Measurements from ENCODE around the gene EHMT1.
"Not testable (repeated sequence)": the region's sequence is repeated elsewhere in the genome, so short reads cannot be mapped to it uniquely, and the experiment has no call there.

The EHMT1 gene

DNA sequence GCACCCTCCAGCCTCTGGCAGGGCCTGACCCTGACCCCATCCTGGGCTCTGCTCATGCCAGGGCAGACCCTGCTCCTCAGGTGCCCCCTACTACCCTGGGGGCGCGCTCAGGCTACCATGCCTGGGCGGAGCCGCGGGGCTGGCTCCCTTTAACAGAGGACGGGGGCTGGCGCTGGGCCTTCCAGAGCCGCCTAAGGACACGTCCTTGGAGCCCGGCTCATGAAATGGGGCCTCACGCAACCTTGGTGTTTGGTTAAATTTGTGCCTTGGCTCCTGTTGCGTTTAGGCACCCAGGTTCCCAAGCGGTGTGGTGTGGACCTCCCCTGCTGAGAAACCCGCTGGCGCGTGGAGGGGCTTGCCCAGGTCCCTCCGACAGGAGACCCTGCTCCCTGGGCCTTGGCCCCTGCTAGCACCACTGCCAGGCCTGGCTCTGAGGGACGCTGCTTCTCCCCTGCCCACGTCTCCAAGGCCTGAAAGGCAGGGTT lies 3.4 kb upstream of the EHMT1 start:
- no peak for DNase-seq

- peak; percentile 47 for DNase-seq
Measured at GRCh38 chr9:137619240-137620047, 639 bp downstream of the EHMT1 start.

DNA sequence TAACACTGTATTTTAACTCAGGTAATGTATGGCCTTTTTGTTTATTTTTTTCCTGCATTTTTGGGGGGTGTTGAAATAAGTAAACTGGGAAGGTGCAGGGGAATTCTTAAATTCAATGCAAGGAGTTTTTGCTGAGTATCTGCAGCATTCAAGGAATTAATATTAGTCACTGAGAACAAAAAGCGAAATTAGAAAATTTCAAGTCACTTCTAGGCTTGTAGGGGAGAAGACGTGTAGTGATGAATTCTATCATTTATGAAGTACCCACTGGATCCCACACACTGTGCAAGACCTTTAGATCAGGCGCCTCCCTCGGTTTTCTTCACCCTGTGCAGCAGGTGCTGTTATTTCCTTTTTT lies 1.2 kb downstream of the EHMT1 start:
- no peak for DNase-seq

GRCh38 chr9:137620581-137620980 lies 1.8 kb downstream of the EHMT1 start:
- no peak for DNase-seq

DNA sequence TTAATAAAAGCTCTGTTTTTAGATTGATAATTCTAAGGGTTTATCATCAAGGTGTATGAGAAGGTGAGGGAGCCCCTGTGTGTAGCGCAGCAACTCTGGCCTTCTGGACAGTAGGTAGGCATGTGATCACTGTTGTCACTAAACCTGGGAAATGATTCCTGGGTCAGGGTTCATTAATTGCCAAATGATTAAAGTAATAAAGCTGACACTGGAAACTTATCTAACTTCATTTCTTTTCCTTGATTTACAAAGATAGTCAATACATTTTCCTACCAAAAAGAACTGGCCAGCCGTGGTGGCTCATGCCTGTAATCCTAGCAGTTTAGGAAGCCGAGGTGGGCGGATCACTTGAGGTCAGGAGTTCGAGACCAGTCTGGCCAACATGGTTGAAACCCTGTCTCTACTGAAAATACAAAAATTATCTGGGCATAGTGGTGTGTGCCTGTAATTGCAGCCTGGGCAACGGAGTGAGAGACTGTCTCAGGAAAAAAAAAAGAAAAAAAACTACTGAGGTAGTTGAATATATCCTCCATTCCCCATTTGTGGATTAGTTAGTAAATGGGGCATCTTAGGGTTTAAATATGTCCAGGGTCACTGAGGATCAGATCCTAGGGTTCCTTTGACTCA lies 2.4 kb downstream of the EHMT1 start:
- DNase-seq = peak; percentile 43

GRCh38 chr9:137622211-137622610 lies 3.4 kb downstream of the EHMT1 start:
- DNase-seq = not testable (repeated sequence)

GRCh38 chr9:137626464-137626863 lies 7.7 kb downstream of the EHMT1 start:
- DNase-seq = no peak

DNA sequence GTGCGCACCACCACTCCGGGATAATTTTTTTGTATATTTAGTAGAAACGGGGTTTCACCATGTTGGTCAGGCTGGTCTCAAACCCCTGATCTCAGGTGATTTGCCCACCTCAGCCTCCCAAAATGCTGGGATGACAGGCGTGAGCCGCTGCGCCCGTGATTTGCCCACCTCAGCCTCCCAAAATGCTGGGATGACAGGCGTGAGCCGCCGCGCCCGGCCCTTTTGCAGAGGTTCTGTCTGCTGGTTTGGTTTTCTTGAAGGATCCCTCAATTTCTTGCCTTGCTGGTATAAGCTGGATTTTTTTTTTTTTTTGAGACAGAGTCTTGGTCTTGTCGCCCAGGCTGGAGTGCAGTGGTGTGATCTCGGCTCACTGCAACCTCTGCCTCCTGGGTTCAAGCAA lies 8.6 kb downstream of the EHMT1 start:
- DNase-seq = not testable (repeated sequence)

- DNase-seq = no peak
Measured at GRCh38 chr9:137630126-137630525, 11.3 kb downstream of the EHMT1 start.

- no peak for DNase-seq
Measured at GRCh38 chr9:137630679-137631078, 11.9 kb downstream of the EHMT1 start.

DNA sequence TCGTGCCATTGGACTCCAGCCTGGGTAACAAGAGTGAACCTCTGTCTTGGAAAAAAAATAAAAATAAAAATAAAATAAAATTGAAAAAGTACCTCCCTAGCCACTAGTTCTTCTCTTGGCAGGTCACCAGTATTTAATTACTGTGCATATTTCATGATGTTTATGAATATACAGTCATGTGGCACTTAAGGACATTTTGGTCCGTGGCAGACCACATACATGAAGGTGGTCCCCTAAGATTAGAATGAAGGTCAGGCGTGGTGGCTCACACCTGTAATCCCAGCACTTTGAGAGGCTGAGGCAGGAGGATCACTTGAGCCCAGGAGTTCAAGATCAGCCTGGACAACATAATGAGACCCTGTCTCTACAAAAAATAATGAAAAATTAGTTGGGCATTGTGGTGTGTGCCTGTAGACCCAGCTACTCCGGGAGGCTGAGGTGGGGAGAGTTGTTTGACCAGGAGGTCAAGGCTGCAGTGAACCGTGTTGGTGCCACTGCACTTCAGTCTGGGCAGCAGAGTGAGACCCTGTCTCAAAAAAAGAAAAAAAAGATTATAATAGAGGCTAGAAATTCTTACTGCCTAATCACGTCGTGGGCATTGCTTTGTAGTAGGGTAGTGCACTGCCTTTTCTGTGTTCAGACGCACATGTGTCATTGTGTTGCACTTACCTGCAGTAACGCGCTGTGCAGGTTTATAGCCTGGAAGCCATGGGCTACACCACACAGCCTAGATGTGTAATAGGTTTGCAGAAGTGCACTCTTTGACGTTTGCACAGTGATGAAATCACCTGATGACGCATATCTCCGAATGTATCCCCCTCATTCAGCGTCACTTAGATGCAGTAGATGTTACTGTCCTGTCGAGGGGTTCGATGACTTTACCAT lies 12.8 kb downstream of the EHMT1 start:
- no peak for DNase-seq

DNA sequence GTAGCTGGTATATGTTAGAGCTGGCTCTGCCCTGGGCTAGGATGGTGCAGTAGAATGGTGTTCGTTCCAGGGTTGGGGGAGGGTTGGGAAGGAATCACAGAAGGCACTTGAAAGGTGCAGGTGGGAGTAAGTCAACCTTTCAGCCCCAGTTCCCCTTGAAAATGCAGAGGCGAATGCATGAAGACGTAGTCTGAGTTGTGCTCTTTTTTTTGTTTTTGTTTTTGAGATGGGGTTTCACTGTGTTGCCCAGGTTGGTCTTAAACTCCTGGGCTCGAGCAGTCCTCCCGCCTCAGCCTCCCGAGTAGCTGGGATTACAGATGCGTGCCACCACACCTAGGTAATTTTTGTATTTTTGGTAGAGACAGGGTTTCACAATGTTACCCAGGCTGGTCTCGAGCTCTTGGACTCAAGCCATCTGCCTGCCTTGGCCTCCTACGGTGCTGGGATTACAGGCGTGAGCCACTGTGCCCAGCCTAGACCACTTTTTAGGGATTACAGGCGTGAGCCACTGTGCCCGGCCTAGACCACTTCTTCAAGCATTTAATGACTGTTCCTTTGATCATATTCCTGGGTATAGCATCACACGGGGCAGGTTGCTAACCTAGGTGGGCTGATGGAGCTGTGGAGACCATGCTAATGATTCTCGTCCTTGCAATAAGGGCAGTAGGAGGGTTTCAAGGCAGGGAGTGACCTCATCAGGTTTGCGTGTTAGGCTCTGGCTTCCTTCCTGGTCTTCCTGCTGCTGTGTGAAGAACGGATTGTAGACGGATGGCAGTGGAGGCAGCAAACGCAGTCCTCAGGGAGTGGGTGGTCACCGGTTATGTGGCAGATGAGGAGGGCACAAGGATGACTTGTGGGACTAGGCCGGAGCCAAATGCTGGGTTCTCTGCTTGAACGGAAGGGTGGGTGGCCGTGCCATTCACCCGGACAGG lies 13.7 kb downstream of the EHMT1 start:
- no peak for DNase-seq

- no peak for DNase-seq
Measured at GRCh38 chr9:137634016-137634415, 15.2 kb downstream of the EHMT1 start.

DNA sequence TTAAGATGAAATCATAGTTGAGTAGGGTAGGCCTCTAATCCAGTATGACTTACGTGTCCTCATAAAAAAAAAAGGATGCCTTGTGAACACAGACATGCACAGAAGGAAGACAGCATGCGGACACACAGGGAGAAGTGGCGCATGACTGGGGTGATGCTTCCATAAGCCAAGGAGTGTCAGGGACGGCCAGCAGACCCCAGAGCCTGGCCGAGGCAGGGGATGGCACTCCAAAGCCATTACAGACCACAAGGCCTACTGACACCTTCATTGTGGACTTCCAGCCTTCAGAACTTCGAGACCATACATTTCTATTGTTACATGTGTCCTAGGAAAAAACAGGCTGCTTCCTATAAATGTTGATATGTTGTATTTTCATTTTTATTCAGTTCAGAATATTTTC lies 19.9 kb downstream of the EHMT1 start:
- no peak for DNase-seq

DNA sequence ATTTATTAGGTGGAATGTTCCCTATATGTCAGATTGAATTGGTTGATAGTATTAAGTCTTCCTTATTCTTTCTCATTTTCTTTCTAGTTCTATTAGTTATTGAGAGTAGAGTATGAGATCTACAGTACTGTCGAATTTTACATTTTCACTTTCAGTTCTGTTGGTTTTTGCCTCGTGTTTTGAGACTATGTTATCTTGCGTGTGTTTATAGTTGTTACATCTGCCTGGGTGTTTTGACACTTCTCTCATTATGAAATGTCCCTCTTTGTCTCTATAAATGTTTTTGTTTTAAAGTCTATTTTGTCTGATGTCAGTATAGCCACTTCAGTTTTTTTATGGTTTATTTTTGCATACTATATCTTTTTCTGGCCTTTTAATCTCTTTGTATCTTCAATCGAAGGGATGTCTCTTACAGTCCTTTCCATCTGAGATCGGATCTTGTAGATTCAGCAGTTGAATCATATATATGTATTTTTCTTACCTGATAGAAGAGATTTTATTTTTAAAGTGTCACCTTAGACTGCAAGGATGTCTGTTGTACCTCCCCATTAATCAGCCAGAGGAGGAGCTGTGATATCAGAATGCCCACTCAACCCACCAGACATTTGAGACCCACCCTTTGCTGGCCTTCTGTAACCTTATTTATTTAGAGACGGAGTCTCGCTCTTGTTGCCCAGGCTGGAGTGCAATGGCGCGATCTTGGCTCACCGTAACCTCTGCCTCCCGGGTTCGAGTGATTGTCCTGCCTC lies 20.7 kb downstream of the EHMT1 start:
- DNase-seq = peak; percentile 52

- no peak for DNase-seq
Measured at GRCh38 chr9:137640862-137641261, 22.1 kb downstream of the EHMT1 start.

DNA sequence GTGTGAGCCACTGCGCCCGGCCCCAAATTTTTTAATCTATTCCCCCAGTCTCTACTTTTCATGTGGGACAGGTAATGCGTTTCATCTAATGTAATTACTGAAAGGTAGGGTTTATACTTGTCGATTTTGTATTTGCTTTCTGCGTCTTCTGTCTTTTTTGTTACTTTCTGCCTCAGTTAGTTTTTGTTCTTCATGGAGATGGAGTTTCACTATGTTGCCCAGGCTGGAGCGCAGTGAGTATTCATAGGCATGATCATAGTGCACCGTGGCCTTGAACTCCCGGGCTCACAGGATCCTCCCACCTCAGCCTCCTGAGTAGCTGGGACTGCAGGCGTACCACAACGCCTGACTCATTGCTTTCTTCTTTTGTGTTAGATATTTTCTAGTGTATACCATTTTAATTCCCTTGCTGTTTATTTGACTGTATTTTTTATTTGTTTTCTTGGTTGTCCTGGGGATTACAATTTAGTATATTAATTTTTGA lies 23.4 kb downstream of the EHMT1 start:
- no peak for DNase-seq

DNA sequence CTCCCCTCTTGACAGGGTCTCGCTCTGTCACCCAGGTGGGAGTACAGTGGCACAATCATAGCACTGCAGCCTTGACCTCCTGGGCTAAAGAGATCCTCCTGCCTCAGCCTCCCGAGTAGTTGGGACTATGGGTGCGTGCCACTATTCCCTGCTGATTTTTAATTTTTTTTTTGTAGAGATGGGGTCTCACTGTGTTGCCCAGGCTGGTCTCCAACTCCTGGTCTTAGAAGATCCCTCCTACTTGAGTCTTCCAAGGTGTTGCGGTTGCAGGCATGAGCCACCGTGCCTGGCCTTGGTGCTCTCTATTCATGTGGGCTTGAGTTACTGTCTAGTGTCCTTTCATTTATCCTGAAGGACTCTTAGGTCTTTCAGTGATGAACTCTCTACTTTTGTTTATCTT lies 24.1 kb downstream of the EHMT1 start:
- no peak for DNase-seq

DNA sequence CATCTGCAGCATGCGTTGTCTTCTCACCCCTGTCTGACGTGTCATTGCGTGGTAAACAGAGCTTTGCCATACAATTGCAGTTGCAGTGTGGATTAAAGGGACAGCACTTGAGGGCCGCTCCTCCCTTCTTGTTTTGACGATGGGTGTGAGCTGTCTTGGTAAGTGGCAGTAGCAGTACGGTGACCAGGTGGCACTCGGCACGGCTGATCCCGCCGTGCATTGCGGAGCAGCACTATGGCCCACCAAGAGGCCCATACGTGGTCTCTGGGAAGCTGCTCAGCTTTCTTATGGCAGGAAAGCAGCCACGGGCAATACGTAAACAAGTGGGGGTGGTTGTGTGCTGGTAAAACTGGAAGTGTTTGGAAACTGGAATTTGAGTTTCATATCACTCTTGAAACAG lies 25.1 kb downstream of the EHMT1 start:
- DNase-seq = no peak

DNA sequence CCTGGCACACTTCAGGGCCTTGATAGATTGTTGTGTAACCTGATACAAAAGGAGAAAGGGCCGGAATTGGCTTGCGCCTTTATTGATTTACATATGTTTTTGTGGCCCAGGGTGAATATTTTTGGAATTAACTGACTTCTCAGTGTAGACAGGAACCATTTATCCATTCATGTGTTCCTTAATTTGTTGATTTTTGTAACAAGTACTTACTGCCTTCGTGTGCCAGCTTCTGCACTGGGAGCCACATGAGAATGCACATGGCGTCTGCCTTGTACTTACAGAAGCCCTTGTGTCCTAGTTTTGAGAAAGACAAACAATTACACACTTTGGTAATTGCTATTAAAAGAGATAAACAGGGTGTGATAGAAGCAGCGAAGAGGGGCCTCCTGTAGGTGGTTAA lies 26.4 kb downstream of the EHMT1 start:
- no peak for DNase-seq

DNA sequence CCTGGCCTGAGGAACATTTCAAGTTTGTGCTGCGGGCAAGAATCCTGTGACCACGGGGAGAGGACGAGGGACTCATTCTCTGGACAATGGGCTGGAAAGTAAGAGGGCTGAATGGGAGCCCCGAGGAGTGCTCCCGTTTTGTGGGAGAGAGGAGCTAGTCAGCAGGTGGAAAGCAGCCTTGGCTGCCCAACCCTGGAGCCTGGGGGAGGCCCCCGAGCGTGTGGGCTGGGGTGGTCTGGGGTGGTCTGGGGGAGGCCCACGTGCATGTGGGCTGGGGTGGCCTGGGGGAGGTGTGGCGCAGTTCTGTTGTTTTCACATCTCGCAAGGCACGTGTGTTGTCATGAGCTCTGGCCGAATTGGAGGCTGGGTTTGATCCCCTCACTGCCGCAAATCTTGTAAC lies 27.5 kb downstream of the EHMT1 start:
- DNase-seq = no peak
